NCI-H2081 (cell line): ENCODE data around the gene POLR1A.

Experiments used
- DNase-seq, 2 experiments: peaks; one replicate each; lab custom pipeline; 2025; lab: John Stamatoyannopoulos, UW

Gene POLR1A

DNA sequence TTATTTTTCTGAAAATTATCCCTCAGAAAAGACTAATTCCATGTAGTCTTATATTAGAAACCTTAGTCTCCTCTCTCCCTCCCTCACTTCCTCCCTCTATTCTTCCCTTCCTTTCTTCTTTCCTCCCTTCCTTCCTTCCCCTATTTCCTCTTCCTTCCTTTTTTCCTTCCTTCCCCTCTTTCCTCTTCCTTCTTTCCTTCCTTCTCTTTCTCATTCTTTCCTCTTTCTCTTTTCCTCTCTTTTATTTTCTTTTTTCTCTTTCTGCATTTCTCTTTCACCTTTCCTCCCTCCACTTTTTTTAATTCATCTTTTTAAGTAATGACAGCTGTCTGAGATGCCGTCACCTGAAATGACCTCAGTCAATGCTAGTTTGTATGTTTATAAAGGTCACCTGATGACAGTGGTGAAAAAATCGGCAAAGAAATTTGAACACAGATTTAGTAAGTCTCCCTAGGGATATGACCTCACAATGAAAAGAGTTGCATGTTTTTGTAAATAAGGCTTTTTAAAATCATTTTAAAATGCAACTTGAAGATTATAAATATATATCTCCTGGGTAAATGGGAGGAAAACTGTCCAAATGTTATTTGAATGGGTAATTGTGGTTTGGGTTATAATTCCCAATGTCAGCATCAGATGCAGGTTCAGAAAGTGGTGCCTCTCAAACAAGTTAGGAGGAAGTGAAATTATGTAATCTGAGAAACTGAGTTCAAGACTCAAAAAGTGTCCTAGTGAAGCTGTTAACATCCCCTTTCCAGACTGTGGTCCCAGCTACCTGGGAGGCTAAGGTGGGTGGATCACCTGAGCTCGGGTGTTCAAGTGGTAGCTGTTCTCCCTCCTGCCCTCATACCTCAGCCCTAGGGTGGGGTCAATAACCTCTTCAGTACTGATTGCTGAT lies 126.6 kb downstream of the POLR1A start:
- DNase-seq, result no peak

DNA sequence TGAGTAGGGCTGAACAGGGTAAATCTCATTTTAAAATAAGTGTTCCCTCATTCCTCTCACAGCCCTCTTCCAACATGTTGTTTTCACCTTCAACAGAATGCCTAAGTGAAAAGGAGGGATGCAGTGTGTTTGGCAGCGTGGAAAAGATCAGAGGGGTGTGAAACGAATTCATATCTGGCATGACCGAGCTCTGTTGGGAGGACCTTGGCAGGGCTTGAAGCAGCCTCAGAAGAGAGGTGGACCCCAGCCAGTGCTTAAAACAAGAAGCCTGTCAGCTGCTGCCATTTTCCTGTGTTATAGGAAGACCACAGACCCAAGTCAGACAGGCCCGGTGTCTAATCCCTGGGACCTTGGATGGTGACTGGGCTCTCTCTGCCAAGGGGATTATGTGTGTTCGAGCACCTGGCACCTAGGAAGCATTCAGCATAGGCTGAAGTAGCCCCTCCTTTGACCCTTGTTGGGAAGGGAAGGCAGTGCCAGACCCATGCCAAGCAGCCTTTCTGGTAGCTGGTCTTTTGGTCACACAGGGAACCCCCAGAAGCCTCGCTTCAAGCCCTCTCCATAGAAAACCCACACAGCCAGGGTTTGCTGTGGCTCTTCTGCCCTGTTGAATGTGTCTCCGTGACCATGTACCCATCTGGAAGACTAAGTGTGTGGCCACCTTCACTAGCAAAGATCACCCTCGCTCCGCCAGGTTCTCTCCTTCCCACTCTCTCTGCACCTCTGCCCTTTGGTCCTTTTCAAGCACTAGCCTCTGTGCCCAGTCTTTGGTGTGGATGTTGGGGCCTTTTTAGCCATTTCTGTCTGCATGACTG lies 129.4 kb downstream of the POLR1A start:
- no peak for DNase-seq

DNA sequence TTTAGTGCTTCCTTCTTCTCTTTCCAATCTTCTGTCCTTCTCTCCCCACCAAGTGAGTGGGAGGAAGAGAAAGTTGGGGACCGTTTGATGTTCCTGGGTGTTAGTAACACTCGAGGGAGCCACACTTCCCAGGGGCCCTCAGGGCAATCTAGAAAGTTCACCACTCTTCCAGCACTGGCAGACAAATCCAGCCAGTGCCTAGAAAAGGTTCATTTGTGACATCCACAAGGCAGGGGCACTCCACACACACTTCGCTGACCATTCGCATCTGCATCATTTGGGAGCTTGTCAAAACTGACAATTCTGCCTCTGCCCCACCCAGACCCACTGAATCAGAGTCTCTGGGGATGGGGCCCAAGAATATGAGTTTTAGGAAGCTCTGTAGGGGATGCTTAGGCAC lies 130.1 kb downstream of the POLR1A start:
- DNase-seq, result no peak

DNA sequence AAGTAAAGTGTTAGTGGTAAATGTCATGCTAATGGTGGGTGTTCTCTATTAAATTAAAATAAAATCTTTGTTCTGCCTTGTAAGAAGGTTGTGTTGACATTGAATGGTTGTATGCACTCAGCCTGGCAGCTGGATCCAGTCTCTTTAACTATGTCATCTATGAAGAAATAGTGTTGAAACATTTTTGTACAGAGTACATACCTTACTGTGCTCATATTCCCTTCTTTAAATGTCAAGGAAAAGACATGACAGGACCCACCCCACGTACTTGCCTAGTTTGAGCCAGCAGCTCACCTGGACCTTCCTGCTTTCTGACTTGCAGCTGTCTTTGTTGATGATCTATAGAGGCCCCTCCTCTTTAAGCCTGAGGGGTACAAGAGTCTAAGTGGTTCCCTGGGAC lies 131.3 kb downstream of the POLR1A start:
- DNase-seq, result no peak

DNA sequence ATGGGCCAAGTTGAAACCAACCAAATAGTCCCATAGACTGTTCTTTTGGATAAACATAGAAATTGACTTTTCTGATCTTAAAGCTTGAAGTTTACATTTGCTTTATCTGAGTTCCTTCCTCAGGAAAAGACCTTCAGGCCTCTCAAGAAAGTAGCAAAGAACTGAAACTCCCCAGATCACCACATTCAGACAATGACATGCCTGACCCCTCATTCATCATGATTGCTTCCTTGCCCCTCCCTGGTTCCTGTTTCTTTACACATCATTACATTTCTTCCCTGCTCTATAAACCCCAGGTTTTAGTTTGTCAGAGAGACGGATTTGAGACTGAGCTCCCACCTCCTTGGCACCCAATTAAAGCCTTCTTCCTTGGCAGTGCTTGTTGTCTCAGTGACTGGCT lies 133.3 kb downstream of the POLR1A start:
- DNase-seq, result no peak

DNA sequence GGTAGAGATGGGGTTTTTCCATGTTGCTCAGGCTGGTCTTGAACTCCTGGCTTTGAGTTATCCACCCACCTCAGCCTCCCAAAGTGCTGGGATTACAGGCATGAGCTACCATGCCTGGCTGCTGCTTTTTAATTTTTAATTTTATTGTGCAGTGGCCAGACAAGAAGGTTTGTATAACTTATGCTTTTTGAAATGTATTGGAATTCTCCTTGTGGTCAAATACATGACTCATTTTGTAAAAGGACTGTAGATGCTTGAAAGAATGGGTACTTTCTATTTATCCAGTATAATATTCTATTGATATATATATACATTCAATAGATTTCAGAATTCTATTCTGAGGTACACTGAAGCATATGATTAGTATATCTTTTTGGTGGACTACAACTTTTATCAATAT lies 134.3 kb downstream of the POLR1A start:
- no peak for DNase-seq
